Endodermal cell (in vitro differentiated cells): ENCODE results near the gene SH3PXD2A. TPM values are rescaled to one million over a fixed set of nuclear protein-coding genes. Genes with fewer than 3 reads are reported as not detected.
A peak's percentile ranks its signal among the peaks of the same experiment; 100 is the strongest.

Source experiments
- DNase-seq: peaks from one replicate; pipeline ENCODE4 v3.0.0-alpha.2; 2017
- H3K27ac ChIP-seq: 2 replicates; pipeline ENCODE4 v1.5.1; 2013; ENCODE audit warnings: mild to moderate bottlenecking, low read depth, low read length, moderate library complexity
- H3K27me3 ChIP-seq: 2 replicates; pipeline ENCODE4 v1.6.1; 2013; ENCODE audit warnings: mild to moderate bottlenecking, low read length, moderate library complexity; ENCODE audit not compliant: insufficient read depth, control insufficient read depth, poor library complexity, severe bottlenecking
- H3K36me3 ChIP-seq: 2 replicates; pipeline ENCODE4 v1.7.0; 2013; ENCODE audit warnings: mild to moderate bottlenecking, low read length, moderate library complexity; ENCODE audit not compliant: control insufficient read depth, insufficient read depth
- H3K4me1 ChIP-seq: one replicate; pipeline ENCODE4 v1.7.0; 2013; ENCODE audit warnings: low read length; ENCODE audit not compliant: control insufficient read depth, insufficient read depth
- H3K4me3 ChIP-seq: 2 replicates; pipeline ENCODE4 v1.5.1; 2013; ENCODE audit warnings: mild to moderate bottlenecking, low read length, moderate library complexity
- H3K9ac ChIP-seq: 2 replicates; pipeline ENCODE4 v1.6.1; 2013; ENCODE audit warnings: mild to moderate bottlenecking, low read length, moderate library complexity; ENCODE audit not compliant: poor library complexity, severe bottlenecking; ENCODE audit errors: extremely low read depth
- H3K9me3 ChIP-seq: 2 replicates; pipeline ENCODE4 v1.6.1; 2013; ENCODE audit warnings: mild to moderate bottlenecking, low read length, moderate library complexity; ENCODE audit not compliant: control insufficient read depth
- H3K27ac Mint-ChIP-seq: 2 replicates; pipeline ENCODE4 v1.8.0; 2020; ENCODE audit warnings: mixed read lengths
- H3K27me3 Mint-ChIP-seq: 2 replicates; pipeline ENCODE4 v1.8.0; 2021; ENCODE audit warnings: mild to moderate bottlenecking, mixed read lengths; ENCODE audit not compliant: insufficient read depth
- H3K36me3 Mint-ChIP-seq: 2 replicates; pipeline ENCODE4 v1.8.0; 2020; ENCODE audit warnings: low read depth, mixed read lengths
- H3K4me1 Mint-ChIP-seq: 2 replicates; pipeline ENCODE4 v1.8.0; 2020; ENCODE audit warnings: mixed read lengths
- H3K4me3 Mint-ChIP-seq: 2 replicates; pipeline ENCODE4 v1.8.0; 2020; ENCODE audit warnings: mild to moderate bottlenecking, moderate library complexity, mixed read lengths
- H3K9me3 Mint-ChIP-seq: 2 replicates; pipeline ENCODE4 v1.8.0; 2020; ENCODE audit warnings: mild to moderate bottlenecking, mixed read lengths
- WGBS, 2 experiments: methylation state at CpG; one replicate each; pipeline versions ENCODE4 v1.1.5 to v1.1.7; 2013; ENCODE audit warnings: missing lambda C conversion rate in 2 of 2, mixed read lengths in 1 of 2; ENCODE audit not compliant: insufficient coverage in 1 of 2, insufficient read length in 1 of 2; 5-methylcytosine and 5-hydroxymethylcytosine counted together
- total RNA-seq, 2 donors: library from RNA; stranded (reverse); fragmentation: NEBNext Ultra II Directional in 1 of 2; extraction: Animal tissue kit (Norgen Biotek cat#: 25700) in 1 of 2; gene quantifications; 2 replicates in 1 of 2; 3 replicates in 1 of 2; pipeline ENCODE4 v1.2.1, GENCODE V29; 2021
- TF ChIP-seq, protein P1 (sequence below): fragments of 200-600 bp; sonication (generic); conservative IDR thresholded peaks from 2 replicates; pipeline ENCODE4 v1.5.0; 2021; ENCODE audit warnings: antibody characterized with exemption, mild to moderate bottlenecking

Gene SH3PXD2A
- total RNA-seq, 2 donors from 2014 or later: 15.7 to 22.6 TPM

DNA sequence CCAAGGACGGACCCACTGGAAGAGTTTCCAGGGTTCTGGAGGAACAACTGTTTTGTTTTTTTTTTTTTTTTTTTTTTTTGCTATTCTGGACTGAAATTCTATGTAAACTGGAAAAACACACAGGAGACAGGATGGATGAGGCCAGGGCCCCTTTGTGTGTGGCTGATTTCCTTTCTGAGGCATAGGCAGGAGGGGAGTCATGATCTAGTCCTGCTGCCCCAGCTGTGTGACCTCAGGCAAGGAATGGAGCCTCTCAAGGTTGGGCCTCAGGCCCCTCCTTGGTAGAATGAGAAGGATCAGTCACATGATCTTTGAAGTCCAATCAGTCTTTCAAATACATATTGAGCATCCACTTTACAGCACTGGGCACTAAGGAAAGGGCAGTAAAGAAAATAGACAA, 87.6 kb downstream of the SH3PXD2A start:
- H3K27me3 ChIP-seq: no peaks in the 10 kb centered on the region
- H3K4me1 ChIP-seq: peaks cover 3% of the 10 kb centered on the region
- H3K27ac Mint-ChIP-seq: no peak overlapping the region
- TF ChIP-seq, protein P1, sequence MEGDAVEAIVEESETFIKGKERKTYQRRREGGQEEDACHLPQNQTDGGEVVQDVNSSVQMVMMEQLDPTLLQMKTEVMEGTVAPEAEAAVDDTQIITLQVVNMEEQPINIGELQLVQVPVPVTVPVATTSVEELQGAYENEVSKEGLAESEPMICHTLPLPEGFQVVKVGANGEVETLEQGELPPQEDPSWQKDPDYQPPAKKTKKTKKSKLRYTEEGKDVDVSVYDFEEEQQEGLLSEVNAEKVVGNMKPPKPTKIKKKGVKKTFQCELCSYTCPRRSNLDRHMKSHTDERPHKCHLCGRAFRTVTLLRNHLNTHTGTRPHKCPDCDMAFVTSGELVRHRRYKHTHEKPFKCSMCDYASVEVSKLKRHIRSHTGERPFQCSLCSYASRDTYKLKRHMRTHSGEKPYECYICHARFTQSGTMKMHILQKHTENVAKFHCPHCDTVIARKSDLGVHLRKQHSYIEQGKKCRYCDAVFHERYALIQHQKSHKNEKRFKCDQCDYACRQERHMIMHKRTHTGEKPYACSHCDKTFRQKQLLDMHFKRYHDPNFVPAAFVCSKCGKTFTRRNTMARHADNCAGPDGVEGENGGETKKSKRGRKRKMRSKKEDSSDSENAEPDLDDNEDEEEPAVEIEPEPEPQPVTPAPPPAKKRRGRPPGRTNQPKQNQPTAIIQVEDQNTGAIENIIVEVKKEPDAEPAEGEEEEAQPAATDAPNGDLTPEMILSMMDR: no peak
- H3K36me3 ChIP-seq: peaks cover 3% of the 10 kb centered on the region
- DNase-seq: no peak
- peaks cover 41% of the 10 kb centered on the region for H3K4me1 Mint-ChIP-seq
- peak overlapping the region; percentile 25 for H3K27ac ChIP-seq
- no peaks in the 10 kb centered on the region for H3K9me3 ChIP-seq
- H3K9ac ChIP-seq: no peak overlapping the region
- H3K27me3 Mint-ChIP-seq: no peaks in the 10 kb centered on the region
- peaks cover 4% of the 10 kb centered on the region for H3K36me3 Mint-ChIP-seq
- WGBS, 2 experiments: 93% methylated on average over 1 of the region's 1 CpG; no CpG with 5 or more reads in 1 of the 2 experiments
- H3K4me3 Mint-ChIP-seq: no peak overlapping the region
- no peak overlapping the region for H3K4me3 ChIP-seq
- H3K9me3 Mint-ChIP-seq: no peaks in the 10 kb centered on the region

- 71 to 81% methylated on average over 4 to 8 of the region's 8 CpGs for WGBS, 2 experiments
- Mint-ChIP-seq H3K4me3 (no peak overlapping the region), H3K9me3 (no peaks in the 10 kb centered on the region), H3K36me3 (peaks cover 4% of the 10 kb centered on the region), H3K27ac (no peak overlapping the region), H3K4me1 (peaks cover 37% of the 10 kb centered on the region), H3K27me3 (no peaks in the 10 kb centered on the region)
- DNase-seq: peak; percentile 84
- H3K4me1 ChIP-seq: peaks cover 8% of the 10 kb centered on the region
- H3K27me3 ChIP-seq: no peaks in the 10 kb centered on the region
- H3K9me3 ChIP-seq: no peaks in the 10 kb centered on the region
- H3K27ac ChIP-seq: no peak overlapping the region
- TF ChIP-seq, protein P1: no peak
- peaks cover 3% of the 10 kb centered on the region for H3K36me3 ChIP-seq
- no peak overlapping the region for H3K4me3 ChIP-seq
- H3K9ac ChIP-seq: no peak overlapping the region
Observed at GRCh38 chr10:103766751-103767505, 88.4 kb downstream of the SH3PXD2A start.

DNA sequence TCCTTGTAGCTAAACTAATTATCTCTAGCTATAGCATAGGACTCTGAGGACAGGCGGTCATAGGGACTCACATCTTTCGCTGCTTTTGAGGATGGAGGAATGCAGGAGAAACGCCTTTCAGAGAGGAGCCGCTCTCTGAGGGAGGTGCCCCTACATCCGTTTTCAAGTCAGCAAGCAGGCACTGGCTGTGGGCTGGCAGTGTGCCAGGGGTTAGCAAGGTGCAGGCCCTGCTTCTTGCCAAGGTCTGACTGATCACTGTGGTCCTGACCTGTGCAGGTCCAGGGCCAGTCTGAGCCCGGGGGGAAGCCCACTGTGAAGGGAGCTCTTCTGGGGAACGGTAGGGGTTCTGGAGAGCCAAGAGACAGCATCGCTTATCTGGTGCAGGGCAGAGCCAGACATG, 89.4 kb downstream of the SH3PXD2A start:
- no peaks in the 10 kb centered on the region for H3K9me3 Mint-ChIP-seq
- no peak overlapping the region for H3K27ac Mint-ChIP-seq
- DNase-seq: no peak
- H3K4me1 ChIP-seq: peaks cover 6% of the 10 kb centered on the region
- peaks cover 4% of the 10 kb centered on the region for H3K36me3 Mint-ChIP-seq
- no peak overlapping the region for H3K27ac ChIP-seq
- no peaks in the 10 kb centered on the region for H3K27me3 ChIP-seq
- H3K4me1 Mint-ChIP-seq: peaks cover 38% of the 10 kb centered on the region
- no peaks in the 10 kb centered on the region for H3K27me3 Mint-ChIP-seq
- WGBS, 2 experiments: 90 to 91% methylated on average over 8 of the region's 8 CpGs
- H3K4me3 ChIP-seq: no peak overlapping the region
- no peak overlapping the region for H3K9ac ChIP-seq
- H3K36me3 ChIP-seq: peaks cover 3% of the 10 kb centered on the region
- TF ChIP-seq, protein P1: no peak
- H3K9me3 ChIP-seq: no peaks in the 10 kb centered on the region
- H3K4me3 Mint-ChIP-seq: no peak overlapping the region
